K562 (cell line): ENCODE data around the gene LIMK1. TPM values are rescaled to one million over a fixed set of nuclear protein-coding genes. Genes with fewer than 3 reads are reported as not detected.

Source experiments
- CHD7 ChIP-seq: fragments of 200-600 bp; sonication (generic); IDR thresholded peaks from one replicate; pipeline ENCODE4 v1.6.1; 2012; ENCODE audit warnings: mild to moderate bottlenecking, low read depth, low read length, inconsistent platforms
- HNRNPK ChIP-seq: fragments of 200-400 bp; formaldehyde crosslinking; IDR thresholded peaks from one replicate; pipeline ENCODE4 v1.6.1; 2018; ENCODE audit warnings: mild to moderate bottlenecking, low read depth, low read length; ENCODE audit not compliant: poor library complexity, severe bottlenecking
- NCOA6 ChIP-seq: fragments of 450-650 bp; IDR thresholded peaks from 2 replicates; pipeline ENCODE4 v1.6.1; 2017; ENCODE audit warnings: mild to moderate bottlenecking
- ZMIZ1 ChIP-seq, 2 experiments: fragments of 150-350 bp in 1 of 2; IDR thresholded peaks; 2 replicates each; pipeline ENCODE4 v1.6.1; 2012 to 2016; ENCODE audit warnings: low read depth in 2 of 2, low read length in 2 of 2, mild to moderate bottlenecking in 1 of 2, moderate library complexity in 1 of 2
- ZNF431 ChIP-seq: sonication (generic); formaldehyde crosslinking; IDR thresholded peaks from 2 replicates; pipeline ENCODE4 v1.8.0; 2022; ENCODE audit warnings: mild to moderate bottlenecking, missing genetic modification reagents
- ZNF584 ChIP-seq: fragments of 200-800 bp; sonication (Bioruptor generic); IDR thresholded peaks from 2 replicates; pipeline ENCODE4 v1.6.1; 2016; ENCODE audit warnings: low read depth, mild to moderate bottlenecking, missing genetic modification characterization, missing compliant biosample characterization
- ZNF699 ChIP-seq: fragments of 250-450 bp; sonication (Bioruptor Pico); IDR thresholded peaks from 2 replicates; pipeline ENCODE4 v1.8.0; 2021; ENCODE audit warnings: mild to moderate bottlenecking, moderate library complexity; ENCODE audit not compliant: insufficient replicate concordance
- polyA plus RNA-seq, 8 experiments: library from polyadenylated mRNA; depleted of rRNA in 4 of 8; stranded (reverse) in 5 of 8; unstranded in 3 of 8; fragments of >200 nt; fragmentation: Nextera tagmentation in 2 of 8; fragmentation: Illumina TruSeq in 1 of 8; extraction: Ambion mirVana in 2 of 8; extraction: Trizol in 1 of 8; gene quantifications; 2 replicates each; pipeline versions ENCODE4 v1.2.1 to v1.2.3, GENCODE V29; 2011 to 2014; ENCODE audit warnings: inconsistent platforms in 1 of 8, missing spikeins in 1 of 8
- total RNA-seq, 7 experiments: library from RNA; depleted of rRNA in 6 of 7; stranded (reverse); fragments of >200 nt in 6 of 7; fragmentation: Illumina TruSeq in 2 of 7; extraction: Trizol in 2 of 7; gene quantifications; 2 replicates each; pipeline versions ENCODE4 v1.2.1 to v1.2.3, GENCODE V29; 2011 to 2021; ENCODE audit warnings: low replicate concordance in 1 of 7

The LIMK1 gene
- total and polyA plus RNA-seq, 9 of the 15 experiments (the other 6 are each of a cell fraction or from before 2014, with no cell fraction given): 0.14 to 30.0 (median 15.9) TPM

- no peak for TF ChIP-seq CHD7
- no peak for TF ChIP-seq ZNF584 (CRISPR knock-in tag)
- TF ChIP-seq ZMIZ1 (IDR thresholded peaks at IDR 0.05; ENCODE audit: low read depth in 2 of 2, low read length in 2 of 2): no peak
- no peak for TF ChIP-seq ZNF699
- TF ChIP-seq NCOA6: no peak
- TF ChIP-seq ZNF431 (CRISPR knock-in tag): no peak
- no peak for TF ChIP-seq HNRNPK
Measured at GRCh38 chr7:74134117-74134620, 50.6 kb downstream of the LIMK1 start (continued).
